H9 (cell line): ENCODE measurements around the gene IL12RB2. TPM values are rescaled to one million over a fixed set of nuclear protein-coding genes. Genes with fewer than 3 reads are reported as not detected.
A peak's percentile ranks its signal among the peaks of the same experiment; 100 is the strongest.

Experiments used
- DNase-seq: peaks from one replicate; pipeline ENCODE4 v3.0.0-alpha.2; 2017
- H2AFZ ChIP-seq: one replicate; pipeline ENCODE4 v1.6.1; 2013; ENCODE audit warnings: mild to moderate bottlenecking, low read length, control low read depth, moderate library complexity
- H2AK5ac ChIP-seq: 2 replicates; pipeline ENCODE4 v1.6.1; 2013; ENCODE audit warnings: low read length, control low read depth, mixed read lengths; ENCODE audit not compliant: insufficient read length
- H2BK120ac ChIP-seq: one replicate; pipeline ENCODE4 v1.6.1; 2013; ENCODE audit warnings: low read depth, mild to moderate bottlenecking, low read length, control low read depth, inconsistent platforms; ENCODE audit not compliant: poor library complexity, severe bottlenecking
- H2BK12ac ChIP-seq: 2 replicates; pipeline ENCODE4 v1.6.1; 2013; ENCODE audit warnings: low read length, control low read depth, mixed read lengths, low read depth; ENCODE audit not compliant: insufficient read length
- H2BK15ac ChIP-seq: 2 replicates; pipeline ENCODE4 v1.6.1; 2013; ENCODE audit warnings: low read depth, low read length, control low read depth
- H2BK20ac ChIP-seq: one replicate; pipeline ENCODE4 v1.6.1; 2013; ENCODE audit warnings: low read depth, mild to moderate bottlenecking, low read length, control low read depth, inconsistent platforms; ENCODE audit not compliant: poor library complexity, severe bottlenecking
- H2BK5ac ChIP-seq: 2 replicates; pipeline ENCODE4 v1.6.1; 2013; ENCODE audit warnings: low read length, control low read depth, mixed read lengths; ENCODE audit not compliant: insufficient read length
- H3K14ac ChIP-seq: 2 replicates; pipeline ENCODE4 v1.6.1; 2013; ENCODE audit warnings: low read length, control low read depth; ENCODE audit not compliant: insufficient read depth
- H3K18ac ChIP-seq: 2 replicates; pipeline ENCODE4 v1.6.1; 2013; ENCODE audit warnings: low read depth, mild to moderate bottlenecking, mixed read lengths, low read length, control low read depth; ENCODE audit not compliant: insufficient read length
- H3K23ac ChIP-seq: 2 replicates; pipeline ENCODE4 v1.6.1; 2013; ENCODE audit warnings: low read length, control low read depth, mixed read lengths, low read depth; ENCODE audit not compliant: insufficient read length
- H3K23me2 ChIP-seq: 2 replicates; pipeline ENCODE4 v1.6.1; 2013; ENCODE audit warnings: low read depth, mild to moderate bottlenecking, mixed read lengths, low read length, control low read depth; ENCODE audit not compliant: insufficient read length, poor library complexity, severe bottlenecking
- H3K27ac ChIP-seq: 2 replicates; pipeline ENCODE4 v1.5.1; 2013; ENCODE audit warnings: low read length, control low read depth, mixed read lengths, low read depth; ENCODE audit not compliant: insufficient read length
- H3K27me3 ChIP-seq: 2 replicates; pipeline ENCODE4 v1.6.1; 2013; ENCODE audit warnings: low read length, control low read depth, inconsistent platforms; ENCODE audit not compliant: insufficient read depth
- H3K4ac ChIP-seq: 2 replicates; pipeline ENCODE4 v1.6.1; 2013; ENCODE audit warnings: low read depth, mild to moderate bottlenecking, control low read depth, inconsistent platforms, low read length, moderate library complexity
- H3K4me1 ChIP-seq: 2 replicates; pipeline ENCODE4 v1.6.1; 2013; ENCODE audit warnings: low read length, control low read depth, inconsistent platforms; ENCODE audit not compliant: insufficient read depth
- H3K4me2 ChIP-seq: 2 replicates; pipeline ENCODE4 v1.6.1; 2013; ENCODE audit warnings: low read length, control low read depth, mixed read lengths; ENCODE audit not compliant: insufficient read length, insufficient read depth
- H3K56ac ChIP-seq: 2 replicates; pipeline ENCODE4 v1.6.1; 2013; ENCODE audit warnings: low read depth, mild to moderate bottlenecking, mixed read lengths, low read length, control low read depth; ENCODE audit not compliant: insufficient read length
- H3K79me1 ChIP-seq: 2 replicates; pipeline ENCODE4 v1.6.1; 2013; ENCODE audit warnings: low read depth, mild to moderate bottlenecking, moderate library complexity, low read length, control low read depth, inconsistent platforms; ENCODE audit not compliant: insufficient read depth, poor library complexity, severe bottlenecking
- H3K79me2 ChIP-seq: 2 replicates; pipeline ENCODE4 v1.6.1; 2013; ENCODE audit warnings: low read length, control low read depth, inconsistent platforms; ENCODE audit not compliant: insufficient read depth
- H3K9ac ChIP-seq: 2 replicates; pipeline ENCODE4 v1.6.1; 2013; ENCODE audit warnings: low read length, control low read depth, mixed read lengths; ENCODE audit not compliant: insufficient read length; ENCODE audit errors: extremely low read depth
- H3K9me3 ChIP-seq: one replicate; pipeline ENCODE4 v1.6.1; 2013; ENCODE audit warnings: low read depth, low read length, inconsistent platforms; ENCODE audit not compliant: control insufficient read depth
- H3T11ph ChIP-seq: one replicate; pipeline ENCODE4 v1.6.1; 2013; ENCODE audit warnings: mild to moderate bottlenecking, low read length, control low read depth, inconsistent platforms
- H4K20me1 ChIP-seq: one replicate; pipeline ENCODE4 v1.6.1; 2013; ENCODE audit not compliant: control insufficient read depth, insufficient read length, insufficient read depth
- H4K5ac ChIP-seq: 2 replicates; pipeline ENCODE4 v1.6.1; 2013; ENCODE audit warnings: low read depth, mild to moderate bottlenecking, mixed read lengths, low read length, control low read depth; ENCODE audit not compliant: insufficient read length
- H4K8ac ChIP-seq: replicated peaks from 2 replicates; pipeline ENCODE4 v1.6.1; 2013; ENCODE audit warnings: low read length, control low read depth, mixed read lengths, low read depth; ENCODE audit not compliant: insufficient read length
- H4K91ac ChIP-seq: 2 replicates; pipeline ENCODE4 v1.6.1; 2013; ENCODE audit warnings: low read depth, mild to moderate bottlenecking, moderate library complexity, mixed read lengths, low read length, control low read depth; ENCODE audit not compliant: insufficient read length
- H3K27ac Mint-ChIP-seq, 3 experiments: 2 replicates in 2 of 3; 3 replicates in 1 of 3; pipeline ENCODE4 v1.8.0; 2020 to 2021; ENCODE audit warnings: mixed read lengths in 3 of 3, mild to moderate bottlenecking in 1 of 3, moderate library complexity in 1 of 3
- H3K27me3 Mint-ChIP-seq: 2 replicates; pipeline ENCODE4 v1.8.0; 2021; ENCODE audit warnings: low read depth, mild to moderate bottlenecking, moderate library complexity, mixed read lengths
- H3K36me3 Mint-ChIP-seq, 3 experiments: 2 replicates in 2 of 3; 3 replicates in 1 of 3; pipeline ENCODE4 v1.8.0; 2020 to 2021; ENCODE audit warnings: low read depth in 3 of 3, mixed read lengths in 3 of 3; ENCODE audit not compliant: insufficient read depth in 1 of 3
- H3K4me1 Mint-ChIP-seq, 2 experiments: 2 replicates each; pipeline ENCODE4 v1.8.0; 2020; ENCODE audit warnings: mixed read lengths in 2 of 2
- H3K4me3 Mint-ChIP-seq, 2 experiments: 2 replicates in 1 of 2; 3 replicates in 1 of 2; pipeline ENCODE4 v1.8.0; 2020 to 2021; ENCODE audit warnings: mild to moderate bottlenecking in 2 of 2, mixed read lengths in 2 of 2, moderate library complexity in 1 of 2
- H3K9me3 Mint-ChIP-seq, 2 experiments: 2 replicates in 1 of 2; 3 replicates in 1 of 2; pipeline ENCODE4 v1.8.0; 2020; ENCODE audit warnings: mild to moderate bottlenecking in 2 of 2, mixed read lengths in 2 of 2, moderate library complexity in 1 of 2
- WGBS: extraction: QIAGEN DNeasy Blood & Tissue Kit; methylation state at CpG from one replicate; pipeline ENCODE4 v1.1.7; 2013; ENCODE audit warnings: missing lambda C conversion rate, low lambda C conversion rate, mixed read lengths; ENCODE audit not compliant: insufficient read length; ENCODE audit errors: extremely low coverage; 5-methylcytosine and 5-hydroxymethylcytosine counted together
- total RNA-seq: library from RNA; stranded (reverse); gene quantifications from 2 replicates; pipeline ENCODE4 v1.2.1, GENCODE V29; 2021
- TF ChIP-seq, protein P1 (sequence below): fragments of 200-600 bp; sonication (generic); conservative IDR thresholded peaks from 3 replicates; pipeline ENCODE4 v1.8.0; 2021; ENCODE audit warnings: antibody characterized with exemption, mild to moderate bottlenecking

IL12RB2 gene
- total RNA-seq, 1 experiment from 2014 or later, result 0.77 TPM

DNA sequence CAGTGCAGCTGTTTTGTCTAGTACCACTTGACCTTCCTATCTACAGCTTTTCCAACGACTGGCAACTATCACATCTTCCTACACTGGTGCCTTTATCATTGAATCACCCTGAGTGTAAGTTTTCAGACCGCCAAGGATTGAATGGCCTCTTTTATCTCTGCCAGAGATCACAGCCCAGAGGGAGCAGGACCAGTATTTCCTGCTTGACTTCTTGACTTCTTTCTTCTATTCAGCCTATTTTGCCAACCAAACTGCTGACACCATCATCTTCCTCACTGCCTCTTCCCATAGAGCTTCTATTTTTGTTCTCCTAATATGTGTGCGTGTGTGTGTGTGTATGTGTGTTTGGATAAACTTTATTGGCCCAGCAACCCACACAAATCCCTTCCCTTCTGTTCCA is 68.7 kb downstream of the IL12RB2 start:
- H3K9me3 Mint-ChIP-seq, result no peaks in the 10 kb centered on the region; a peak in 1 of 5 replicates
- WGBS, result no CpG with 5 or more reads among the region's 3 CpGs

More for the DNA sequence above, 68.7 kb downstream of the IL12RB2 start:
- Mint-ChIP-seq H3K4me3 (no peak overlapping the region), H3K36me3 (peaks cover 0 to 6% (median 0%) of the 10 kb centered on the region in 3 experiments; a peak in 3 of 7 replicates), H3K4me1 (peaks cover 26 to 31% of the 10 kb centered on the region in 2 experiments), H3K27me3 (no peaks in the 10 kb centered on the region), H3K27ac (peak overlapping the region in 1 of 3 experiments; percentile 44; a peak in 1 of 7 replicates)
- Histone ChIP-seq H2AFZ (no peak overlapping the region), H2BK12ac (no peak overlapping the region), H4K8ac (no peak overlapping the region), H4K91ac (no peak overlapping the region), H2BK20ac (no peak overlapping the region), H3K23ac (no peak overlapping the region), H2BK5ac (no peak overlapping the region), H3K23me2 (no peaks in the 10 kb centered on the region), H3K79me1 (no peaks in the 10 kb centered on the region), H3K4me1 (peaks cover 5% of the 10 kb centered on the region; the same call in 1 of the 2 replicates), H2AK5ac (no peak overlapping the region), H3T11ph (no peak overlapping the region), H2BK120ac (no peak overlapping the region), H3K27me3 (no peaks in the 10 kb centered on the region), H3K56ac (no peak overlapping the region), H3K79me2 (no peaks in the 10 kb centered on the region), H3K18ac (no peak overlapping the region), H3K14ac (no peak overlapping the region), H3K27ac (no peak overlapping the region), H2BK15ac (no peak overlapping the region), H4K20me1 (no peaks in the 10 kb centered on the region), H4K5ac (no peak overlapping the region), H3K4me2 (no peak overlapping the region), H3K4ac (no peak overlapping the region), H3K9ac (no peak overlapping the region), H3K9me3 (no peaks in the 10 kb centered on the region)
- no peak for DNase-seq
- TF ChIP-seq, protein P1, sequence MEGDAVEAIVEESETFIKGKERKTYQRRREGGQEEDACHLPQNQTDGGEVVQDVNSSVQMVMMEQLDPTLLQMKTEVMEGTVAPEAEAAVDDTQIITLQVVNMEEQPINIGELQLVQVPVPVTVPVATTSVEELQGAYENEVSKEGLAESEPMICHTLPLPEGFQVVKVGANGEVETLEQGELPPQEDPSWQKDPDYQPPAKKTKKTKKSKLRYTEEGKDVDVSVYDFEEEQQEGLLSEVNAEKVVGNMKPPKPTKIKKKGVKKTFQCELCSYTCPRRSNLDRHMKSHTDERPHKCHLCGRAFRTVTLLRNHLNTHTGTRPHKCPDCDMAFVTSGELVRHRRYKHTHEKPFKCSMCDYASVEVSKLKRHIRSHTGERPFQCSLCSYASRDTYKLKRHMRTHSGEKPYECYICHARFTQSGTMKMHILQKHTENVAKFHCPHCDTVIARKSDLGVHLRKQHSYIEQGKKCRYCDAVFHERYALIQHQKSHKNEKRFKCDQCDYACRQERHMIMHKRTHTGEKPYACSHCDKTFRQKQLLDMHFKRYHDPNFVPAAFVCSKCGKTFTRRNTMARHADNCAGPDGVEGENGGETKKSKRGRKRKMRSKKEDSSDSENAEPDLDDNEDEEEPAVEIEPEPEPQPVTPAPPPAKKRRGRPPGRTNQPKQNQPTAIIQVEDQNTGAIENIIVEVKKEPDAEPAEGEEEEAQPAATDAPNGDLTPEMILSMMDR, result no peak
